ENCODE data around the gene REG4.

GRCh38 chr1:119805746-119806145 lies 5.5 kb downstream of the REG4 start:
- TF ChIP-seq CTCF (IDR thresholded peaks at IDR 0.05) (no peak), FOSB (CRISPR knock-in tag; IDR thresholded peaks at IDR 0.05) (no peak), POLR2AphosphoS2 (conservative IDR thresholded peaks at IDR 0.05; ENCODE audit: low read length) (no peak), POLR2A (IDR thresholded peaks at IDR 0.05; ENCODE audit: low read length) (no peak), JUNB (IDR thresholded peaks at IDR 0.05) (no peak), CEBPB (IDR thresholded peaks at IDR 0.05) (no peak), MYC (IDR thresholded peaks at IDR 0.05; ENCODE audit: borderline replicate concordance, low read length) (no peak), RFX5 (IDR thresholded peaks at IDR 0.05) (no peak)
- TF ChIP-seq, protein P1, sequence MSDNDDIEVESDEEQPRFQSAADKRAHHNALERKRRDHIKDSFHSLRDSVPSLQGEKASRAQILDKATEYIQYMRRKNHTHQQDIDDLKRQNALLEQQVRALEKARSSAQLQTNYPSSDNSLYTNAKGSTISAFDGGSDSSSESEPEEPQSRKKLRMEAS (IDR thresholded peaks at IDR 0.05), result no peak
- TF ChIP-seq, protein P2, sequence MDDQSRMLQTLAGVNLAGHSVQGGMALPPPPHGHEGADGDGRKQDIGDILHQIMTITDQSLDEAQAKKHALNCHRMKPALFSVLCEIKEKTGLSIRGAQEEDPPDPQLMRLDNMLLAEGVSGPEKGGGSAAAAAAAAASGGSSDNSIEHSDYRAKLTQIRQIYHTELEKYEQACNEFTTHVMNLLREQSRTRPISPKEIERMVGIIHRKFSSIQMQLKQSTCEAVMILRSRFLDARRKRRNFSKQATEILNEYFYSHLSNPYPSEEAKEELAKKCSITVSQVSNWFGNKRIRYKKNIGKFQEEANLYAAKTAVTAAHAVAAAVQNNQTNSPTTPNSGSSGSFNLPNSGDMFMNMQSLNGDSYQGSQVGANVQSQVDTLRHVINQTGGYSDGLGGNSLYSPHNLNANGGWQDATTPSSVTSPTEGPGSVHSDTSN (IDR thresholded peaks at IDR 0.05), result no peak
- TF ChIP-seq, protein P3, sequence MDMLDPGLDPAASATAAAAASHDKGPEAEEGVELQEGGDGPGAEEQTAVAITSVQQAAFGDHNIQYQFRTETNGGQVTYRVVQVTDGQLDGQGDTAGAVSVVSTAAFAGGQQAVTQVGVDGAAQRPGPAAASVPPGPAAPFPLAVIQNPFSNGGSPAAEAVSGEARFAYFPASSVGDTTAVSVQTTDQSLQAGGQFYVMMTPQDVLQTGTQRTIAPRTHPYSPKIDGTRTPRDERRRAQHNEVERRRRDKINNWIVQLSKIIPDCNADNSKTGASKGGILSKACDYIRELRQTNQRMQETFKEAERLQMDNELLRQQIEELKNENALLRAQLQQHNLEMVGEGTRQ (IDR thresholded peaks at IDR 0.05), result no peak
- TF ChIP-seq, protein P4, sequence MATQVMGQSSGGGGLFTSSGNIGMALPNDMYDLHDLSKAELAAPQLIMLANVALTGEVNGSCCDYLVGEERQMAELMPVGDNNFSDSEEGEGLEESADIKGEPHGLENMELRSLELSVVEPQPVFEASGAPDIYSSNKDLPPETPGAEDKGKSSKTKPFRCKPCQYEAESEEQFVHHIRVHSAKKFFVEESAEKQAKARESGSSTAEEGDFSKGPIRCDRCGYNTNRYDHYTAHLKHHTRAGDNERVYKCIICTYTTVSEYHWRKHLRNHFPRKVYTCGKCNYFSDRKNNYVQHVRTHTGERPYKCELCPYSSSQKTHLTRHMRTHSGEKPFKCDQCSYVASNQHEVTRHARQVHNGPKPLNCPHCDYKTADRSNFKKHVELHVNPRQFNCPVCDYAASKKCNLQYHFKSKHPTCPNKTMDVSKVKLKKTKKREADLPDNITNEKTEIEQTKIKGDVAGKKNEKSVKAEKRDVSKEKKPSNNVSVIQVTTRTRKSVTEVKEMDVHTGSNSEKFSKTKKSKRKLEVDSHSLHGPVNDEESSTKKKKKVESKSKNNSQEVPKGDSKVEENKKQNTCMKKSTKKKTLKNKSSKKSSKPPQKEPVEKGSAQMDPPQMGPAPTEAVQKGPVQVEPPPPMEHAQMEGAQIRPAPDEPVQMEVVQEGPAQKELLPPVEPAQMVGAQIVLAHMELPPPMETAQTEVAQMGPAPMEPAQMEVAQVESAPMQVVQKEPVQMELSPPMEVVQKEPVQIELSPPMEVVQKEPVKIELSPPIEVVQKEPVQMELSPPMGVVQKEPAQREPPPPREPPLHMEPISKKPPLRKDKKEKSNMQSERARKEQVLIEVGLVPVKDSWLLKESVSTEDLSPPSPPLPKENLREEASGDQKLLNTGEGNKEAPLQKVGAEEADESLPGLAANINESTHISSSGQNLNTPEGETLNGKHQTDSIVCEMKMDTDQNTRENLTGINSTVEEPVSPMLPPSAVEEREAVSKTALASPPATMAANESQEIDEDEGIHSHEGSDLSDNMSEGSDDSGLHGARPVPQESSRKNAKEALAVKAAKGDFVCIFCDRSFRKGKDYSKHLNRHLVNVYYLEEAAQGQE (IDR thresholded peaks at IDR 0.05), result no peak
